Common myeloid progenitor, CD34-positive (primary cell): Measurements from ENCODE around the gene INTS6L.

Source experiments
- CTCF ChIA-PET: fragments of 350-600 bp; sonication (Branson Sonifier 250); formaldehyde crosslinking; loops from one replicate; lab custom pipeline; 2021; ENCODE audit warnings: antibody characterized with exemption; lab: Charles Lee
- POLR2A ChIA-PET: fragments of 350-600 bp; sonication (Branson Sonifier 250); formaldehyde crosslinking; loops from one replicate; lab custom pipeline; 2021; ENCODE audit warnings: antibody characterized with exemption; lab: Charles Lee
- DNase-seq, 3 donors: peaks; one replicate each; pipeline versions ENCODE4 v3.0.0 to v3.0.0-alpha.2; 2013
- H3K27ac ChIP-seq, 2 experiments: 1 replicate in 1 of 2; 2 replicates in 1 of 2; pipeline ENCODE4 v1.7.0; 2013; ENCODE audit warnings: inconsistent platforms in 2 of 2, low read length in 2 of 2, mild to moderate bottlenecking in 2 of 2, low read depth in 1 of 2, moderate library complexity in 1 of 2; ENCODE audit not compliant: severe bottlenecking in 2 of 2, insufficient read depth in 1 of 2, poor library complexity in 1 of 2
- H3K27me3 ChIP-seq, 5 experiments: replicated peaks in 2 of 5; 1 replicate in 3 of 5; 2 replicates in 2 of 5; pipeline versions ENCODE4 v1.6.1 to v1.7.0; 2013; ENCODE audit warnings: low read length in 4 of 5, mild to moderate bottlenecking in 2 of 5, moderate library complexity in 2 of 5, inconsistent platforms in 1 of 5; ENCODE audit not compliant: insufficient read depth in 5 of 5, control insufficient read depth in 4 of 5
- H3K36me3 ChIP-seq, 4 experiments: 1 replicate in 2 of 4; 2 replicates in 2 of 4; pipeline versions ENCODE4 v1.6.1 to v1.7.0; 2013; ENCODE audit warnings: low read length in 3 of 4, control low read depth in 1 of 4, mild to moderate bottlenecking in 1 of 4; ENCODE audit not compliant: control insufficient read depth in 4 of 4, insufficient read depth in 4 of 4
- H3K4me1 ChIP-seq, 4 experiments: 1 replicate in 3 of 4; 2 replicates in 1 of 4; pipeline versions ENCODE4 v1.6.1 to v1.7.1; 2013; ENCODE audit warnings: low read length in 3 of 4, mild to moderate bottlenecking in 3 of 4, control low read depth in 1 of 4, inconsistent platforms in 1 of 4, moderate library complexity in 1 of 4; ENCODE audit not compliant: control insufficient read depth in 4 of 4, insufficient read depth in 4 of 4; ENCODE audit errors: control extremely low read depth in 1 of 4
- H3K4me3 ChIP-seq, 7 experiments: 1 replicate in 4 of 7; 2 replicates in 3 of 7; pipeline versions ENCODE4 v1.5.1 to v1.7.0; 2013; ENCODE audit warnings: mild to moderate bottlenecking in 7 of 7, low read length in 6 of 7, moderate library complexity in 6 of 7, inconsistent platforms in 2 of 7, low read depth in 2 of 7, control low read depth in 1 of 7; ENCODE audit not compliant: insufficient read depth in 4 of 7, control insufficient read depth in 1 of 7; ENCODE audit errors: extremely low read depth in 1 of 7
- H3K9me3 ChIP-seq, 5 experiments: 1 replicate in 4 of 5; 2 replicates in 1 of 5; pipeline versions ENCODE4 v1.6.1 to v1.7.1; 2013; ENCODE audit warnings: low read length in 4 of 5, mild to moderate bottlenecking in 2 of 5, inconsistent platforms in 1 of 5, low read depth in 1 of 5, moderate library complexity in 1 of 5; ENCODE audit not compliant: control insufficient read depth in 4 of 5, insufficient read depth in 2 of 5; ENCODE audit errors: control extremely low read depth in 1 of 5
- WGBS: methylation state at CpG from one replicate; pipeline ENCODE4 v1.1.5; 2013; ENCODE audit not compliant: insufficient coverage; 5-methylcytosine and 5-hydroxymethylcytosine counted together

Gene INTS6L

DNA sequence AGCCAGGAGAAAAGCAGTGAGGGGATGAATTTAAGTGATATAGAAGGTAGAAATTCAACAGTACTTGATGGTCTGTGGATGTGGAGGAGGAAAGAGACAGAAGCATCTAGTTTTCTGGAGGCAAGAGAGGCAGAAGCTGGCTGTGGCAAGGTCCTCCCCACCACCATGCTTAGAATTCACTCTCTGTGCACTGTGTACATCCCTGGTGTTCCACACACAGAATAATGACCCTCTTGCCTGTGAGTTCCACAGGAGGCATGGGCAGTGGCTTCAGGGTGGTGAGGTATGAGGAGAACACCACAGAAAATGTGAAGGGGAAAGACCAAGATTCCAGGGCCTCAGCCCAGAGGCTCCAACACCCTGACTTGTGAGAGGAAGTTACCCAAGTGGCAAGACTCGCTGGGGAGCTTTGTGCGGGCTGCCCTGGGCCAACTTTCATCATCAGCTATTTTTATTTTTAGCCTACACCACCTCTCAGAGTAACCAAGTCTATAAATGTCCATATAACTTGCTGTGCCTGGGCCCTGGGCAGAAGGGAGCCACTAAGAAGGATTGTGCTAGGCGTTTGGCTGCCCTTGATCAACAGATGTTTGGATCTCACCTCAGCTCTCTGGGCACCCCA, 7.8 kb upstream of the INTS6L start:
- no peak for DNase-seq
- CTCF ChIA-PET: no interaction called here

DNA sequence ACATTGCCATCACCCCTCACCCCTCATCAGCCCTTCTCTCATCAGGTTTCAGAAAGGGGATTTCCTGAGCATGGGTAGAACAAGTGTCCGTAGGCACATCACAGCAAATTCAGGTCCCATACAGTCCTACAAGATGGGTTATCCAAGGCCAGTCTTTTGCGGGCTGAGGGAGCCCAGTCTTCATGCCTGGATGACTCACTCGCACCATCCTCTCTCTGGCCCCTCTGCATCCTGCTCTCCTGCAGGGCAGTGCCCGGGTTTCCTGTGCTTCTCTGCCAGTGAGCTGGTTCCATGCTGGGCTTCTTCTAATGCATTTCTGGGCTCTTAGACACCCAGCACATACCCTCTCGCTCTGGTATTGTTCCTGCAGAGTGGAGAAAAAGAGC, 7.3 kb upstream of the INTS6L start:
- H3K27me3 ChIP-seq: no peaks in the 10 kb centered on the region

More for the DNA sequence above, 7.8 kb upstream of the INTS6L start:
- POLR2A ChIA-PET: no interaction called here
- no peaks in the 10 kb centered on the region for H3K36me3 ChIP-seq
- peaks cover 0 to 10% (median 0%) of the 10 kb centered on the region in 4 experiments for H3K4me1 ChIP-seq
- H3K4me3 ChIP-seq: no peak overlapping the region
- WGBS: 53% methylated on average over 2 of the region's 3 CpGs
- H3K9me3 ChIP-seq: no peaks in the 10 kb centered on the region
- no peak overlapping the region for H3K27ac ChIP-seq
- H3K27me3 ChIP-seq: no peaks in the 10 kb centered on the region

GRCh38 chrX:135516376-135516775, 4.1 kb upstream of the INTS6L start:
- CTCF ChIA-PET: interaction anchor here (1.0 to 1.1 kb wide), 2 partner anchors 28 to 54 kb away, joined by 3 read pairs; no protein-coding TSS in a partner anchor
- Histone ChIP-seq H3K36me3 (no peaks in the 10 kb centered on the region), H3K27me3 (no peaks in the 10 kb centered on the region), H3K9me3 (no peaks in the 10 kb centered on the region), H3K27ac (no peak overlapping the region), H3K4me3 (no peak overlapping the region), H3K4me1 (peaks cover 0 to 10% (median 2%) of the 10 kb centered on the region in 4 experiments)
- DNase-seq: peak; percentile 11 to 28 (median 11)
- POLR2A ChIA-PET: no interaction called here
- WGBS: 57% methylated on average over 1 of the region's 1 CpG

More for the DNA sequence above, 7.3 kb upstream of the INTS6L start:
- Histone ChIP-seq H3K9me3 (no peaks in the 10 kb centered on the region), H3K36me3 (no peaks in the 10 kb centered on the region), H3K4me3 (no peak overlapping the region), H3K4me1 (peaks cover 0 to 10% (median 0%) of the 10 kb centered on the region in 4 experiments), H3K27ac (no peak overlapping the region)
- ChIA-PET CTCF (no interaction called here), POLR2A (no interaction called here)
- DNase-seq: no peak
- whole genome bisulfite sequencing: 80% methylated on average over 4 of the region's 5 CpGs

DNA sequence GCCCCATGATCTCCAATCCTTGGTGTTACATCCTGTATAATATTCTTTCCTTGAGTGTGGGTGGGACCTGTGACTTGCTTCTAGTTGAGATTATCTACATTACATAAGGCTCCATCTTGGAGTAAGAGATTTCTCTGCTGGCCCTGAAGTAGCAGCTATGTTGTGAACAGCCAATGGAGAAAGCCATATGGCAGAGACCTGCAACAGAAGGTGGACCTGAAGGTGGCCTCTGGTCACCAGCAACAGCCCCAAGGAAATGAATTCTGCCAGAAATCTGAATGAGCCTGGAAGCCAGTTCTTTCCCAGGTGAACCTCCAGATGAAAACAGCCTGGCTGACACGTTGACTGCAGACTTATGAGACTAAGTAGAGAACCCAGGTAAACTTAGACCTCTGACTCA, 2.3 kb upstream of the INTS6L start:
- peaks cover 0 to 12% (median 3%) of the 10 kb centered on the region in 4 experiments for H3K4me1 ChIP-seq
- WGBS: no CpG with 5 or more reads among the region's 1 CpG
- no peaks in the 10 kb centered on the region for H3K36me3 ChIP-seq
- no peak overlapping the region for H3K27ac ChIP-seq
- no peaks in the 10 kb centered on the region for H3K9me3 ChIP-seq
- ChIA-PET POLR2A (no interaction called here), CTCF (no interaction called here)
- H3K27me3 ChIP-seq: no peaks in the 10 kb centered on the region
- no peak overlapping the region for H3K4me3 ChIP-seq
- DNase-seq: no peak

- Histone ChIP-seq H3K4me1 (peaks cover 0 to 19% (median 3%) of the 10 kb centered on the region in 4 experiments), H3K36me3 (no peaks in the 10 kb centered on the region), H3K9me3 (no peaks in the 10 kb centered on the region), H3K27me3 (no peaks in the 10 kb centered on the region), H3K4me3 (peak overlapping the region; percentile 63 to 88 (median 74)), H3K27ac (peak overlapping the region; percentile 36 to 60)
- WGBS: 35% methylated on average over 9 of the region's 12 CpGs
- ChIA-PET POLR2A (no interaction called here), CTCF (no interaction called here)
- DNase-seq: peak in 1 of 3 donors; percentile 27
These were observed 373 bp upstream of the INTS6L start for GRCh38 chrX:135520022-135520552.

GRCh38 chrX:135521405-135522131, 1.1 kb downstream of the INTS6L start:
- Histone ChIP-seq H3K27me3 (no peaks in the 10 kb centered on the region), H3K27ac (peak overlapping the region; percentile 67 to 79), H3K4me3 (peak overlapping the region; percentile 64 to 88 (median 74)), H3K9me3 (no peaks in the 10 kb centered on the region), H3K4me1 (peaks cover 0 to 19% (median 3%) of the 10 kb centered on the region in 4 experiments), H3K36me3 (no peaks in the 10 kb centered on the region)
- ChIA-PET CTCF (interaction anchor here (1.1 kb wide), 1 partner anchor 24 kb away, joined by 3 read pairs; no protein-coding TSS in a partner anchor), POLR2A (interaction anchor here (1.1 kb wide), 1 partner anchor 23 kb away, joined by 3 read pairs; no protein-coding TSS in a partner anchor)
- WGBS: 29% methylated on average over 52 of the region's 73 CpGs
- DNase-seq: peak; percentile 85 to 91 (median 90)
